COLO668 (cell line): ENCODE data around the gene ZNF416.

ENCODE experiments used
- DNase-seq: peaks from one replicate; lab custom pipeline; 2025; ENCODE audit not compliant: unreplicated experiment; lab: John Stamatoyannopoulos, UW

Gene ZNF416

GRCh38 chr19:57578487-57579205 lies at the start of gene ZNF416:
Gene ZNF416 (minus strand): TSS chr19:57578911. CDS start chr19:57578704, 207 bp downstream.
- peak; percentile 97 for DNase-seq

- no peak for DNase-seq
These were observed 44.4 kb upstream of the ZNF416 start for GRCh38 chr19:57623091-57623490.

DNA sequence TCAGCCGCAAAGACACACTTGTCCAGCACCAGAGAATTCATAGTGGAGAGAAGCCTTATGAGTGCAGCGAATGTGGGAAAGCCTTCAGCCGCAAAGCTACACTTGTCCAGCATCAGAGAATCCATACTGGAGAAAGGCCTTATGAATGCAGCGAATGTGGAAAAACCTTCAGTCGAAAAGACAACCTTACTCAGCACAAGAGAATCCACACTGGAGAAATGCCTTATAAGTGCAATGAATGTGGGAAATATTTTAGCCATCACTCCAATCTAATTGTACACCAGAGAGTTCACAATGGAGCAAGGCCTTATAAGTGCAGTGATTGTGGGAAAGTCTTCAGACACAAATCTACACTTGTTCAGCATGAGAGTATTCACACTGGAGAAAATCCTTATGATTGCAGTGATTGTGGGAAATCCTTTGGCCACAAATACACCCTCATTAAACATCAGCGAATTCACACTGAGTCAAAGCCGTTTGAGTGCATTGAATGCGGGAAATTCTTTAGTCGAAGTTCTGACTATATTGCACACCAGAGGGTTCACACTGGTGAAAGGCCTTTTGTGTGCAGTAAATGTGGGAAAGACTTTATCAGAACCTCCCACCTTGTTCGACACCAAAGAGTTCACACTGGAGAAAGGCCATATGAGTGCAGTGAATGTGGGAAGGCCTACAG lies 42.1 kb upstream of the ZNF416 start:
- no peak for DNase-seq

DNA sequence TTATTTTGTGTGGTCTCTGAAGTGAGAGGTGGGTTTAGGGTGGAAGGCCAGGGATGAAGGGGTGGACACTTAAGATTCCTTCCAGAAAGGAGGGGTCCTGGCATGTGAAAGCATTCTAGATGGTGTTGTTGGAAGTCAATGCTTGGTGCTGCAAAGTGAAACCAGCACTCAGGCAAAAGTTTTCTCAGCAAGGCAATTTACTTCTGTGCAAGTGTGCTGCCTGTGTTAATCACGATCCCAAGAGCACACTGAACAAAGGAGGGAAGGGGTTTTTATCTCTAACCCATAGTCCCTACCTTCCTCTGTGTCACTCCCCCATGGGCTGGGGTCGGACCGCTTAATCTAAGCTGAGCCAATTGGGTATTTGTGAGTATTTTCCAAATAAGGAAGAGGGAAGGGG lies 36.6 kb upstream of the ZNF416 start:
- DNase-seq: no peak

GRCh38 chr19:57613941-57614743 lies 35.4 kb upstream of the ZNF416 start, which contains the start of gene ZNF134:
Gene ZNF134 (plus strand): TSS chr19:57614242. CDS start chr19:57619469, 5,227 bp downstream.
- peak; percentile 93 for DNase-seq

GRCh38 chr19:57611113-57611512 lies 32.4 kb upstream of the ZNF416 start:
- no peak for DNase-seq

- no peak for DNase-seq
These were observed 28.2 kb upstream of the ZNF416 start for GRCh38 chr19:57606931-57607330.

DNA sequence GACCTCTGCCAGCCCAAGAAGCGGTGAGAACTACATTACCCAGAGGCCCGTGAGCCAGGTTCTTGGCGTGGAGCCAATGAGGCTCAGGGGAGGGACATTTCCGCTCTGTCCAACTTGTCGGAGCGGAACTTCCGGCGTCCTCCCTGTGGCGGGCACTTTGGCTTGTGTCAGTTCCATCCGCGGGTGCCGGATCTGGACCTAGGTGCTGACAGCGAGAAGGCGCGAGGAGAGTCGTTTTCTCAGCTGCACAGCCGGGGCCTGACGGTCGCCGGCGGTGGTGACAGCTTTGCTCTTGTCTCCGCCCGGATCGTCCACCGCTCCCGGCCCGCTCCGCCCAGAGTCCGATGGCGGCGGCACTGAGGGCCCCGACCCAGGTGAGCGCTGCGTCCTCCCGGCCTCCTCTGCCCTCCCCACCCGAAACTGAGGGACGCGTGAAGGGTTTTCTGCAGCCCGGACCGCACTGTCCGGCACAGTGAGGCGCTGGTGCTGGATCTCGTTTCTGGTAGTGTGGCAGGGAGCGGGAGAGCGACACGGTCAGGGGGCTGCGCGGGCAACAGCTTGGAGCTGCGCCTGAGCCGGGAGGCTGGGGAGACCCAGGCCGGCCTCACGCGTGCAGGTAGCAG lies 21.2 kb upstream of the ZNF416 start, which contains the start of gene ZNF530:
Gene ZNF530 (plus strand): TSS at position 125 of the 623 bp plus-strand sequence. CDS start 4,461 bp downstream, outside the sequence.
- DNase-seq: peak; percentile 95

DNA sequence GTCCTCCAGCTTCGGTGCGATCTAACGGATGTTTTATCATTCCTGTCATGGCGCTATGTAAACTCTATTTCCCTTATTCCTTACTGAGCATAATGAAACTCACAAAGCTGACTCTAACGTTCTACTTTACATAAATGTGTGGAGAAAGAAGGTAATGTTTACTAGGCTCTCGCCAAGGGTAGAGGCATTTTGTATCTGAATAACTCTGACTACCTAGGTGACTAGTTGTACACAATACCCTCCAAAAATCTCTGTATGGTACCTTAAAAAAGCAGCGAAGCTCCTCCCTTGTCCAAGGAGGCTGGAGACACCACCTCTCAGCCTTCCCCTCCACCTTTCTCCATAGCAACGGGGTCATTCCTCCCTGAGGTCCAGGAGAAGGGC lies 20.7 kb upstream of the ZNF416 start:
- no peak for DNase-seq

DNA sequence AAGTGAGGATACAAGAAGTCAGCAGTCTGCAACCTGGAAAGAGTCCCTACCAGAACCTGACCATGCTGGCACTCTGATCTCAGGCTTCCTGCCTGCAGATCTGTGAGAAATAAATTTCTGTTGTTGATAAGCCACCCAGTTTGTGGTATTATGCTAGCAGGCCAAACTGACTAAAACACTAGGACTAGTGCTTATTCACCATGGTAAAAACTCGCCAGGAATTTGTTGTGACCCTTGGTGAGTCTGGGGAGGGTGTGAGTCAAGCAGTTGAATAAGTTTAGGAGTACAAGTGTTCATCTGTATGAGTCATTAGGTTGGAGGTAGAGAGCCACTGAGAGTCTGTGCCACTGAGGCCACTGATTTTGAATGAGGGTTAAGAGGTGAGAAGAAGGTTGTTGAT lies 8.8 kb upstream of the ZNF416 start:
- DNase-seq: no peak

DNA sequence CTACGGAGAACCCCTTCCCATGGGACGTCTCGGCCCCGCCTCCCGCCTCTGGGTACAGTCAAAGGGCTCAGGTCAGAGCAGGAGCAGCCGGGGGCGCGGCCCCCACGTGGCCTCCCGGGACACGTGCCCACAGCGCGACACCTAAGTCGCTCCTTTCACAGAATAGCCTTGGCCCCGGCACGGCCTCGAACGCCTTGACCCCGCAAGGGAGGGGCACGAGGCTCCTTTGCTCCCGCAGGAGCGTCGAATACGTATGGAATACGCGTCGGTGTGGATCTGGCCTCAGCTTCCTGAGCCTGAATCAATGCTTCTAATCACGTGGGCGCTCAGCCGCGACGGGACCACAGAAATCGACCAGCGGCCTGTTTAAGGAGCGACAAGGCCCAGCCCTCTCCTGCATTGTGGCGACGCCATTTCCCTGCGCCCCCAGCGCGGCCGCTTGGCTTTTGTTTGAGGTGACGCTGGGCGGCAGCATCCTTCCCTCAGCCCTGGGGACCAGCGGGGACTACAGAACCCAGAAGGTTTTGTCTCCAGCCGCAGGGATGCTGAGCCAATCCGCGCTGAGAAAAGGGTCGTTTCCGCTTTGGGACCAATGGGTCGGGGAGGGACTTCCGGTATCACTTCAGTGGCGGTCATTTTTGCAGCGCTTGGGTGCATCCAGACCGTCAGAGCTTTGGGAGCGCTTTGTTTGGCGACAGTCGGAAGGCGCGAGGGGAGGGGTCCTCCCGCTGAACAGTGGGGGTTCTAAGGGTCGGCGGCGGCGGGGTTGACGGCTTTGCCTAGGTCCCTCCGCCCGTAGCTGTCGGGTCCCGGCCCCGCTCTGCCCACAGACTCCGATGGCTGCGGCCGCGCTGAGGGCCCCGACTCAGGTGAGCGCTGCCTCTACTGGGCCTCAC lies 5.1 kb upstream of the ZNF416 start, which contains the start of gene ZIK1:
Gene ZIK1 (plus strand): TSS at position 625 of the 896 bp plus-strand sequence. CDS start 212 bp downstream, at position 837.
- DNase-seq: peak; percentile 93

GRCh38 chr19:57583104-57583520 lies 4.4 kb upstream of the ZNF416 start:
- DNase-seq: no peak

DNA sequence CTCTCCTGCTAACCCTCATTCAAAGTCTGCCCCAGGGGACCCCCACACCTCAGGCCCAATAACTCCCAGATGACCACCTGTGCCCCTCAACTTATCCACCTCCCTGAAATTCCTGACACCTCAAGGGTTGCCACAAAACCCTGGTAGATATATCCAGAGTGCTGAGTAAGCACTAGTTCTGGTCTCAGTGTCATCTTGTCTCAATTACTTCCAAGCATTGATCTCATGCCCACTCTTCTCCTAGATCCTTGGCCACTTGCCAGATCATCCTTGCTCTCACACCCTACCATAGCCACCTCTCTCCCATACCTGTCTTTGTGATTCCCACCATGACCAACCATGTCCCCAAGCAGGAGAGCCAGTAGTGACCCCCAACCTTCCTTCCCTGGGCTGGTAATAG lies 2.0 kb downstream of the ZNF416 start:
- no peak for DNase-seq

- no peak for DNase-seq
These were observed 6.2 kb downstream of the ZNF416 start for GRCh38 chr19:57572415-57572947.

GRCh38 chr19:57570707-57571106 lies 8.0 kb downstream of the ZNF416 start:
- no peak for DNase-seq

- DNase-seq: no peak
These were observed 12.1 kb downstream of the ZNF416 start for GRCh38 chr19:57566396-57567265.

DNA sequence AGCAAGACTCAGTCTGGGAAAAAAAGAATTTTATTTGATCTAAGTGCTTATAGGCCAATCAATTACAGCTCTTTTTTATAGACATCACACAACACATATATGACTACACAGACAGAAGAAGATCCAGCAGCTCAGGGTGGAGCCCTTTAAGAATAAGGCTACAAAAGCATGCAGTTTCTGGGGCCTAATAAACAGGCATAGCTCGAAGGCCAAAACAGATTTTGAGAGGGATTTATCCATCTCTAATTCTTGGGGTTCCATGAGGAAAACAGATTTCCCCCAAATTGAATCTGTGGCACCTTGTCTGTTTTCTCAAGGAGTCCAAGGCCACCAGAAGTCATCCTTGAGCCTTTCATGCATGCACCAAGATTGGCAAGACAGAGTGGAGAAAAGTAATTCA lies 15.2 kb downstream of the ZNF416 start:
- DNase-seq: no peak

GRCh38 chr19:57560049-57560491 lies 18.6 kb downstream of the ZNF416 start:
- no peak for DNase-seq
